K562 (cell line): ENCODE results near the gene DNAH17. TPM values are rescaled to one million over a fixed set of nuclear protein-coding genes. Genes with fewer than 3 reads are reported as not detected.

Experiments used
- BMI1 ChIP-seq: fragments of 150-350 bp; IDR thresholded peaks from 2 replicates; pipeline ENCODE4 v1.6.1; 2014; ENCODE audit warnings: low read length
- CBX2 ChIP-seq: fragments of 200-600 bp; sonication (generic); IDR thresholded peaks from one replicate; pipeline ENCODE4 v1.6.1; 2012; ENCODE audit warnings: mild to moderate bottlenecking, low read length, inconsistent platforms; ENCODE audit not compliant: insufficient read depth, poor library complexity, severe bottlenecking
- DDX20 ChIP-seq: fragments of 450-650 bp; IDR thresholded peaks from 2 replicates; pipeline ENCODE4 v1.6.1; 2016; ENCODE audit warnings: missing genetic modification characterization, low read depth, mild to moderate bottlenecking, missing compliant biosample characterization, moderate library complexity
- JUNB ChIP-seq: fragments of 450-650 bp; formaldehyde crosslinking; conservative IDR thresholded peaks from 2 replicates; pipeline ENCODE4 v1.4.0; 2020; ENCODE audit warnings: mild to moderate bottlenecking
- KHSRP ChIP-seq: fragments of 450-650 bp; IDR thresholded peaks from 2 replicates; pipeline ENCODE4 v1.6.1; 2017
- KLF6 ChIP-seq: fragments of 250-450 bp; sonication (Bioruptor Pico); IDR thresholded peaks from 2 replicates; pipeline ENCODE4 v1.4.0; 2020; ENCODE audit warnings: mild to moderate bottlenecking, moderate library complexity, borderline replicate concordance
- POLR2H ChIP-seq: IDR thresholded peaks from 2 replicates; pipeline ENCODE4 v1.6.1; 2016; ENCODE audit warnings: missing genetic modification characterization, low read depth, mild to moderate bottlenecking, control low read depth, missing compliant biosample characterization, moderate library complexity
- PTTG1 ChIP-seq: fragments of 450-650 bp; IDR thresholded peaks from 2 replicates; pipeline ENCODE4 v1.6.1; 2016; ENCODE audit warnings: low read depth, mild to moderate bottlenecking, missing genetic modification characterization, missing compliant biosample characterization
- TEAD2 ChIP-seq: fragments of 450-650 bp; IDR thresholded peaks from 2 replicates; pipeline ENCODE4 v1.6.1; 2016; ENCODE audit warnings: missing genetic modification characterization, control low read depth, missing compliant biosample characterization
- TEAD4 ChIP-seq, 2 experiments: sonication (generic) in 1 of 2; formaldehyde crosslinking in 1 of 2; IDR thresholded peaks; 2 replicates each; pipeline versions ENCODE4 v1.6.1 to v1.8.0; 2012 to 2022; ENCODE audit warnings: borderline replicate concordance in 1 of 2, inconsistent platforms in 1 of 2, low read length in 1 of 2, mild to moderate bottlenecking in 1 of 2, missing genetic modification reagents in 1 of 2
- ZNF140 ChIP-seq: fragments of 250-450 bp; sonication (Bioruptor Pico); IDR thresholded peaks from 2 replicates; pipeline ENCODE4 v1.8.0; 2021; ENCODE audit warnings: moderate library complexity, mild to moderate bottlenecking, inconsistent platforms
- polyA plus RNA-seq, 8 experiments: library from polyadenylated mRNA; depleted of rRNA in 4 of 8; stranded (reverse) in 5 of 8; unstranded in 3 of 8; fragments of >200 nt; fragmentation: Nextera tagmentation in 2 of 8; fragmentation: Illumina TruSeq in 1 of 8; extraction: Ambion mirVana in 2 of 8; extraction: Trizol in 1 of 8; gene quantifications; 2 replicates each; pipeline versions ENCODE4 v1.2.1 to v1.2.3, GENCODE V29; 2011 to 2014; ENCODE audit warnings: inconsistent platforms in 1 of 8, missing spikeins in 1 of 8
- total RNA-seq, 7 experiments: library from RNA; depleted of rRNA in 6 of 7; stranded (reverse); fragments of >200 nt in 6 of 7; fragmentation: Illumina TruSeq in 2 of 7; extraction: Trizol in 2 of 7; gene quantifications; 2 replicates each; pipeline versions ENCODE4 v1.2.1 to v1.2.3, GENCODE V29; 2011 to 2021; ENCODE audit warnings: low replicate concordance in 1 of 7
- TF ChIP-seq, protein P1 (sequence below): sonication (generic); formaldehyde crosslinking; IDR thresholded peaks from 2 replicates; pipeline ENCODE4 v1.8.0; 2023; ENCODE audit warnings: mild to moderate bottlenecking, missing genetic modification reagents
- TF ChIP-seq, protein P2 (sequence below): fragments of 200-400 bp; formaldehyde crosslinking; IDR thresholded peaks from 2 replicates; pipeline ENCODE4 v1.6.1; 2017; ENCODE audit warnings: mild to moderate bottlenecking, low read depth, low read length, moderate library complexity
- TF ChIP-seq, protein P3 (sequence below): fragments of 450-650 bp; formaldehyde crosslinking; IDR thresholded peaks from 2 replicates; pipeline ENCODE4 v1.4.0; 2020; ENCODE audit warnings: mild to moderate bottlenecking, mixed read lengths
- TF ChIP-seq, protein P4 (sequence below), 2 experiments: IDR thresholded peaks; 2 replicates each; pipeline ENCODE4 v1.6.1; 2011; ENCODE audit warnings: borderline replicate concordance in 1 of 2, control low read depth in 1 of 2, low read depth in 1 of 2, low read length in 1 of 2, mild to moderate bottlenecking in 1 of 2, mixed read lengths in 1 of 2, moderate library complexity in 1 of 2; ENCODE audit not compliant: insufficient read depth in 1 of 2, insufficient read length in 1 of 2, poor library complexity in 1 of 2, severe bottlenecking in 1 of 2; ENCODE audit errors: extremely low read depth in 1 of 2
- TF ChIP-seq, protein P5 (sequence below), 2 experiments: fragments of 450-650 bp; IDR thresholded peaks; 2 replicates each; pipeline ENCODE4 v1.6.1; 2016

The DNAH17 gene
- total and polyA plus RNA-seq, 9 of the 15 experiments (the other 6 are each of a cell fraction or from before 2014, with no cell fraction given) = under 0.01 to 0.06 (median 0.03) TPM; not detected in 5

DNA sequence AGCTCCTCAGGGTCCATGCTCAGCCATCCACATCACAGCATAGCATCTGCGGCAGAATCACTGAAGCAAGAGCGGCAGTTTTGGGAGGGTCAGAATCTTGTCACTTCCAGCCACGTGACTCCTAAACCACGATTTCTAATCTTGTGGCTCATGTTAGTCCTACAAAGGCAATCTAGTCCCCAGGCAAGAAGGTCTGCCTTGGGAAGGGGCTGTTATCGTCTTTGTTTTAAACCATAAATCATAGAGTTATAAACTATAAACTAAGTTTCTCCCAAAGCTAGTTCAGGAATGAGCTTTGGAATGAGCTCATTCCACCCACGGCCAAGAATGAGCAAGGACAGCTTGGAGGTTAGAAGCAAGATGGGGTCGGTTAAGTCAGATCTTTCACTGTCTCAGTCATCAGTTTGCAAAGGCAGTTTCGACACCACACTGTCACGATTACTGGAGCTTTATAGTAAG lies 20.8 kb upstream of the DNAH17 start (continued):
- TF ChIP-seq, protein P1, sequence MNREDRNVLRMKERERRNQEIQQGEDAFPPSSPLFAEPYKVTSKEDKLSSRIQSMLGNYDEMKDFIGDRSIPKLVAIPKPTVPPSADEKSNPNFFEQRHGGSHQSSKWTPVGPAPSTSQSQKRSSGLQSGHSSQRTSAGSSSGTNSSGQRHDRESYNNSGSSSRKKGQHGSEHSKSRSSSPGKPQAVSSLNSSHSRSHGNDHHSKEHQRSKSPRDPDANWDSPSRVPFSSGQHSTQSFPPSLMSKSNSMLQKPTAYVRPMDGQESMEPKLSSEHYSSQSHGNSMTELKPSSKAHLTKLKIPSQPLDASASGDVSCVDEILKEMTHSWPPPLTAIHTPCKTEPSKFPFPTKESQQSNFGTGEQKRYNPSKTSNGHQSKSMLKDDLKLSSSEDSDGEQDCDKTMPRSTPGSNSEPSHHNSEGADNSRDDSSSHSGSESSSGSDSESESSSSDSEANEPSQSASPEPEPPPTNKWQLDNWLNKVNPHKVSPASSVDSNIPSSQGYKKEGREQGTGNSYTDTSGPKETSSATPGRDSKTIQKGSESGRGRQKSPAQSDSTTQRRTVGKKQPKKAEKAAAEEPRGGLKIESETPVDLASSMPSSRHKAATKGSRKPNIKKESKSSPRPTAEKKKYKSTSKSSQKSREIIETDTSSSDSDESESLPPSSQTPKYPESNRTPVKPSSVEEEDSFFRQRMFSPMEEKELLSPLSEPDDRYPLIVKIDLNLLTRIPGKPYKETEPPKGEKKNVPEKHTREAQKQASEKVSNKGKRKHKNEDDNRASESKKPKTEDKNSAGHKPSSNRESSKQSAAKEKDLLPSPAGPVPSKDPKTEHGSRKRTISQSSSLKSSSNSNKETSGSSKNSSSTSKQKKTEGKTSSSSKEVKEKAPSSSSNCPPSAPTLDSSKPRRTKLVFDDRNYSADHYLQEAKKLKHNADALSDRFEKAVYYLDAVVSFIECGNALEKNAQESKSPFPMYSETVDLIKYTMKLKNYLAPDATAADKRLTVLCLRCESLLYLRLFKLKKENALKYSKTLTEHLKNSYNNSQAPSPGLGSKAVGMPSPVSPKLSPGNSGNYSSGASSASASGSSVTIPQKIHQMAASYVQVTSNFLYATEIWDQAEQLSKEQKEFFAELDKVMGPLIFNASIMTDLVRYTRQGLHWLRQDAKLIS (CRISPR knock-in tag) = no peak
- TF ChIP-seq CBX2 (no peak), BMI1 (no peak), JUNB (CRISPR knock-in tag) (no peak), ZNF140 (CRISPR knock-in tag) (no peak), KHSRP (no peak), KLF6 (CRISPR knock-in tag) (peak; percentile 89), DDX20 (tag) (peak; percentile 88), TEAD4 (IDR thresholded peaks at IDR 0.05; ENCODE audit: low read length) (peak; percentile 47; the same call in 1 of the 2 replicates), TEAD4 (CRISPR knock-in tag; IDR thresholded peaks at IDR 0.05; ENCODE audit: borderline replicate concordance) (no peak), POLR2H (tag) (0 out of 2 replicates have a peak, but pooled peaks have one; percentile 50), TEAD2 (tag) (0 out of 2 replicates have a peak, but pooled peaks have one; percentile 48), PTTG1 (peak; percentile 89)
- TF ChIP-seq, protein P2, sequence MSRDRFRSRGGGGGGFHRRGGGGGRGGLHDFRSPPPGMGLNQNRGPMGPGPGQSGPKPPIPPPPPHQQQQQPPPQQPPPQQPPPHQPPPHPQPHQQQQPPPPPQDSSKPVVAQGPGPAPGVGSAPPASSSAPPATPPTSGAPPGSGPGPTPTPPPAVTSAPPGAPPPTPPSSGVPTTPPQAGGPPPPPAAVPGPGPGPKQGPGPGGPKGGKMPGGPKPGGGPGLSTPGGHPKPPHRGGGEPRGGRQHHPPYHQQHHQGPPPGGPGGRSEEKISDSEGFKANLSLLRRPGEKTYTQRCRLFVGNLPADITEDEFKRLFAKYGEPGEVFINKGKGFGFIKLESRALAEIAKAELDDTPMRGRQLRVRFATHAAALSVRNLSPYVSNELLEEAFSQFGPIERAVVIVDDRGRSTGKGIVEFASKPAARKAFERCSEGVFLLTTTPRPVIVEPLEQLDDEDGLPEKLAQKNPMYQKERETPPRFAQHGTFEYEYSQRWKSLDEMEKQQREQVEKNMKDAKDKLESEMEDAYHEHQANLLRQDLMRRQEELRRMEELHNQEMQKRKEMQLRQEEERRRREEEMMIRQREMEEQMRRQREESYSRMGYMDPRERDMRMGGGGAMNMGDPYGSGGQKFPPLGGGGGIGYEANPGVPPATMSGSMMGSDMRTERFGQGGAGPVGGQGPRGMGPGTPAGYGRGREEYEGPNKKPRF = no peak
- TF ChIP-seq, protein P3, sequence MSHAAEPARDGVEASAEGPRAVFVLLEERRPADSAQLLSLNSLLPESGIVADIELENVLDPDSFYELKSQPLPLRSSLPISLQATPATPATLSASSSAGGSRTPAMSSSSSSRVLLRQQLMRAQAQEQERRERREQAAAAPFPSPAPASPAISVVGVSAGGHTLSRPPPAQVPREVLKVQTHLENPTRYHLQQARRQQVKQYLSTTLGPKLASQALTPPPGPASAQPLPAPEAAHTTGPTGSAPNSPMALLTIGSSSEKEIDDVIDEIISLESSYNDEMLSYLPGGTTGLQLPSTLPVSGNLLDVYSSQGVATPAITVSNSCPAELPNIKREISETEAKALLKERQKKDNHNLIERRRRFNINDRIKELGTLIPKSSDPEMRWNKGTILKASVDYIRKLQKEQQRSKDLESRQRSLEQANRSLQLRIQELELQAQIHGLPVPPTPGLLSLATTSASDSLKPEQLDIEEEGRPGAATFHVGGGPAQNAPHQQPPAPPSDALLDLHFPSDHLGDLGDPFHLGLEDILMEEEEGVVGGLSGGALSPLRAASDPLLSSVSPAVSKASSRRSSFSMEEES = peak; percentile 88
- TF ChIP-seq, protein P4, sequence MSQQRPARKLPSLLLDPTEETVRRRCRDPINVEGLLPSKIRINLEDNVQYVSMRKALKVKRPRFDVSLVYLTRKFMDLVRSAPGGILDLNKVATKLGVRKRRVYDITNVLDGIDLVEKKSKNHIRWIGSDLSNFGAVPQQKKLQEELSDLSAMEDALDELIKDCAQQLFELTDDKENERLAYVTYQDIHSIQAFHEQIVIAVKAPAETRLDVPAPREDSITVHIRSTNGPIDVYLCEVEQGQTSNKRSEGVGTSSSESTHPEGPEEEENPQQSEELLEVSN (IDR thresholded peaks at IDR 0.05; ENCODE audit: borderline replicate concordance in 1 of 2, extremely low read depth in 1 of 2, insufficient read depth in 1 of 2, insufficient read length in 1 of 2, low read depth in 1 of 2, low read length in 1 of 2, poor library complexity in 1 of 2, severe bottlenecking in 1 of 2) = peak in 1 of 2 experiments; percentile 13
- TF ChIP-seq, protein P5, sequence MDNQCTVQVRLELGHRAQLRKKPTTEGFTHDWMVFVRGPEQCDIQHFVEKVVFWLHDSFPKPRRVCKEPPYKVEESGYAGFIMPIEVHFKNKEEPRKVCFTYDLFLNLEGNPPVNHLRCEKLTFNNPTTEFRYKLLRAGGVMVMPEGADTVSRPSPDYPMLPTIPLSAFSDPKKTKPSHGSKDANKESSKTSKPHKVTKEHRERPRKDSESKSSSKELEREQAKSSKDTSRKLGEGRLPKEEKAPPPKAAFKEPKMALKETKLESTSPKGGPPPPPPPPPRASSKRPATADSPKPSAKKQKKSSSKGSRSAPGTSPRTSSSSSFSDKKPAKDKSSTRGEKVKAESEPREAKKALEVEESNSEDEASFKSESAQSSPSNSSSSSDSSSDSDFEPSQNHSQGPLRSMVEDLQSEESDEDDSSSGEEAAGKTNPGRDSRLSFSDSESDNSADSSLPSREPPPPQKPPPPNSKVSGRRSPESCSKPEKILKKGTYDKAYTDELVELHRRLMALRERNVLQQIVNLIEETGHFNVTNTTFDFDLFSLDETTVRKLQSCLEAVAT (IDR thresholded peaks at IDR 0.05) = no peak
